ENCODE data around the gene HASPIN. TPM values are rescaled to one million over a fixed set of nuclear protein-coding genes. Genes with fewer than 3 reads are reported as not detected.

Gene HASPIN
- total RNA-seq, 1 donor from 2014 or later: 3.4 TPM

DNA sequence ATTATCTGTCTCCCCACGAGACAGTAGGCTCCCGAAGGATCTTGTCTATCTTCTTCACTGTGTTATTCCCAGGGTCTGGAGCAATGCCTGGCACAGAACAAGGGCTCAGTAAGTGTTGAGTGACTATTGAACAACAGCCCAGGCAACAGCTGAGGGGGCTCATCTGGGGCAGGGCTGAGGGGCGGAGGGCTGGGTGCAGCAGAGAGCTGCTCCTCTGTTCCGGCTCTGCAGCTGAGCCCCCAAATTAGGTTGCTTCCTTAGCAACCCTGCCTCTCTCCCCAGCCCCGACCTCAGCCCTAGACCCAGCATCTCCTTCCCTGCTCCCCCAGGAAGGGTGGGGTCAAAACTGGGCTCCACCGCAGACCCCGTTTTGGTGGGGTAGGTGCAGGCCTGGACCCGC, 45.1 kb downstream of the HASPIN start:
- no peak for ATAC-seq

DNA sequence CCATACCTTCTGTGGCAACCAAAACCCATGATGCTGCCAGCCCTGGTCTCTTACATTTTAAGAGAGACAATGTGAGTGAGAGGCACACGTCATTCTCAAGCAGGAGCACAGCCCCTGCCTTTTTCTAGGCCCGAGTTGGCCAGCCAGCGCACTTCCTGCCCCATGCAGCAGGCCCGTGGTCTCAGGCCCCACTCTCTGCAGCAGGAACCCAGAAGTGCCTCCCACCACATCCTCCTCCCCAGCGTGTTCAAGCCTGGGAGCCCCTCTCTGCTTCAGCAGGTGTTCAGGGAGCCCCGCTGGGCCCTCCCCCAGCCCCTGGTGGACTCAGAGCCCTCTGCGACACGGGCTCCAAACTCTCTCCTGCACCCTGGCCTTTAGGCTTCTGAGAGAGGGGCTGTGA, 46.8 kb downstream of the HASPIN start:
- peak; percentile 42 for ATAC-seq

DNA sequence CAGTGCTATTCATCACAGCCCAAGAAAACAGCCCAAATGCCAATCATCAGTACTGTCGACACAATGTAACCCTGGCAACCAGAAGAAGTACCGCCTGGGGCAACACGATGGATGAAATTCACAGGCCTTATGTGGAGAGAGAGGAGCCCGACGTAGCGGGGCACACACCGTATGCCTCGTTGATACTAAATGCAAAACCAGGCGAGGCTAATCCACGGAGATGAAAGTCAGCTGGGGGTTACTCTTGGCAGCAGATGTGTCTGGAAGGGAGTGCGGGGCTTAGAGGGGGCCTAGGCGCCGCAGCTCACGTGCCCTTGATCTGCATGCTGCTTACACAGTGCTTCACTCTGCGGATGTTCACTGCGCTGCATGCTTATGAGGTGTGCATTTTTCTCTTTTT, 47.4 kb downstream of the HASPIN start:
- no peak for ATAC-seq

DNA sequence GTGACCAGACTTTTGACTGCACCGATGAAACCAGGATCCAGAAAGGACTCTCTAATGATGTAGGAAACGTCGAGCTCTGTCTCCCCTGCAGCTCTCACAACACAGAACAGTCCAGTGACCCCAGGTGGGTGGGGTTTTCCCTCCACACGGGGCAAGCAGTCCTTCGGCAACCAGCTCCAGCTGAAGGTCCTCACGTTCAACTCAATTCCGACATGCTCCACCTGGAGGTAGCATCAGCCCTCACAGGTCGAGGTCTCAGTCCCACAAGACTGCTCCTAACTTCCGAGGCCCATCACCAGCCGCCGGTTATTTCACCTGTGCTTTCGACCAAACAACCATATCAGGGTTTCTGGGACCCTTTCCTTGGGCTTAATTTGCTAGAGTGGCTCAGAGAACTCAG, 49.1 kb downstream of the HASPIN start:
- ATAC-seq: no peak

DNA sequence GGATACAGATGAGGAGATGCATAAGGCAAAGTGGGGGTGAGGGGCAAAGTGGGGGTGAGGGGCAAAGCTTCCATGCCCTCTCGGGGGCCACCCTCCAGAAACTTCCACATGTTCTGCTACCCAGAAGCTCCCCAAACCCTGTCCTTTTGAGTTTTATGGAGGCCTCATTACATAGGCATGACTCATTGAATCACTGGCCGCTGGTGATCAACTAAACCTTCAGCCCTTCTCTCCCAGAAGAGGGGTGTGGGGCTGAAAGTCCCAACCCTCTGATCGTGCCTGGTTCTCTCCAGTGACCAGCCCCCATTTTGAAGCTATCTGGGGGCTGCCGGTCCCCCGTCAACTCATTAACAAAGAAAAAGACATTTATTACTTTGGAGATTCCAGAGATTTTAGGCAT, 49.8 kb downstream of the HASPIN start:
- ATAC-seq: no peak

DNA sequence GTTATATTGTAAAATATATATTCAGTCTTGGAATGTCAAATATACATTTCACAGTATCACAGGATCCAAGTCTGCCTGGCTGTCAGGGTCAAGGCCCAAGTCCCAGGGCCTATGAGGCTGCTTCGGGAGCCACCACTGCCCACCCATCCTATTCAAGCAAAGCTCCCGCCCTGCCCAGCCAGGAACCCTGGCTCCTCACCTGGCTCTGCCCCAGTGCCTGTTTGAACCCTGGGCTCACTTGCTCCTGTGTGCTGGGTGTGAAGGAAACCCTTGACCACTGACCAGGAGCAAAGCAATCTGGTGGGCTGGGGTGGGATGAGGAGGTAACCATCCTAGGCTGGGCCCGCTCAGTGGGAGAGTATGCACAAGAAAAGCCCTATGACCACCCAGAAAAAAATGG, 50.3 kb downstream of the HASPIN start:
- no peak for ATAC-seq

Other genes starting within 250 kb of the HASPIN start
- 0.56 TPM for gene ASPA, start 247.9 kb upstream of the HASPIN start, total RNA-seq
- gene TRPV3, start 166.1 kb upstream of the HASPIN start, total RNA-seq: 1.3 TPM
- gene TRPV1, start 114.5 kb upstream of the HASPIN start, total RNA-seq: 0.96 TPM
- gene SHPK, start 87.7 kb upstream of the HASPIN start, total RNA-seq: 11.2 TPM
- gene CTNS, start 87.1 kb upstream of the HASPIN start, total RNA-seq: 4.9 TPM
- gene TAX1BP3, start 55.3 kb upstream of the HASPIN start, total RNA-seq: 209 TPM
- 35.0 TPM for gene EMC6, start 55.1 kb upstream of the HASPIN start, total RNA-seq
- gene P2RX5, start 27.7 kb upstream of the HASPIN start, total RNA-seq: 0.72 TPM
- 19.4 TPM for gene ITGAE, start 77.3 kb downstream of the HASPIN start, total RNA-seq
- gene NCBP3, start 122.3 kb downstream of the HASPIN start, total RNA-seq: 14.9 TPM
- gene CAMKK1, start 169.2 kb downstream of the HASPIN start, total RNA-seq: 4.2 TPM
- 0.68 TPM for gene P2RX1, start 192.6 kb downstream of the HASPIN start, total RNA-seq
- gene ATP2A3, start 240.5 kb downstream of the HASPIN start, total RNA-seq: 4.7 TPM

All from esophagus mucosa (tissue), 1 donor.